A673 (cell line): Measurements from ENCODE around the gene SPATA46. TPM values are rescaled to one million over a fixed set of nuclear protein-coding genes. Genes with fewer than 3 reads are reported as not detected.
"Not testable (repeated sequence)": the region's sequence is repeated elsewhere in the genome, so short reads cannot be mapped to it uniquely, and the experiment has no call there.

Experiments used
- BruUV-seq: library from RNA; stranded (reverse); fragments of 400-500 nt; replicated peaks from 2 replicates; lab custom pipeline; 2021; lab: Mats Ljungman, UMichigan
- CTCF ChIA-PET: fragments of 300-600 bp; sonication (Branson Sonifier 250); formaldehyde crosslinking; loops from one replicate; lab custom pipeline; 2022; ENCODE audit warnings: antibody characterized with exemption; lab: Charles Lee
- POLR2A ChIA-PET: fragments of 300-600 bp; sonication (Branson Sonifier 250); formaldehyde crosslinking; loops from one replicate; lab custom pipeline; 2022; ENCODE audit warnings: antibody characterized with exemption; ENCODE audit not compliant: low non-redundant PET; lab: Charles Lee
- DNase-seq: peaks from one replicate; pipeline ENCODE4 v3.0.0-alpha.2; 2015; ENCODE audit warnings: low spot score
- H3K27ac ChIP-seq: fragments of 200-600 bp; sonication (generic); 2 replicates; pipeline ENCODE4 v1.5.1; 2016; ENCODE audit warnings: mixed run types, low read depth, mild to moderate bottlenecking, mixed read lengths, antibody characterized with exemption, low read length; ENCODE audit not compliant: poor library complexity, severe bottlenecking
- H3K27me3 ChIP-seq: fragments of 200-600 bp; sonication (generic); replicated peaks from 2 replicates; pipeline ENCODE4 v1.6.1; 2017; ENCODE audit warnings: mixed run types, low read depth, mild to moderate bottlenecking, mixed read lengths, antibody characterized with exemption, low read length; ENCODE audit not compliant: insufficient read depth, poor library complexity
- H3K36me3 ChIP-seq: fragments of 200-600 bp; sonication (generic); 2 replicates; pipeline ENCODE4 v1.6.1; 2016; ENCODE audit warnings: mixed run types, mild to moderate bottlenecking, mixed read lengths, antibody characterized with exemption, low read length; ENCODE audit not compliant: insufficient read depth, poor library complexity, severe bottlenecking
- H3K4me1 ChIP-seq: fragments of 200-600 bp; sonication (generic); 2 replicates; pipeline ENCODE4 v1.6.1; 2017; ENCODE audit warnings: mixed run types, mild to moderate bottlenecking, mixed read lengths, antibody characterized with exemption, low read length; ENCODE audit not compliant: insufficient read depth, poor library complexity, severe bottlenecking
- H3K4me3 ChIP-seq: fragments of 200-600 bp; sonication (generic); 2 replicates; pipeline ENCODE4 v1.5.1; 2016; ENCODE audit warnings: low read depth, mixed run types, mild to moderate bottlenecking, mixed read lengths, low read length; ENCODE audit not compliant: poor library complexity, severe bottlenecking
- H3K9me3 ChIP-seq: fragments of 200-600 bp; sonication (generic); 2 replicates; pipeline ENCODE4 v1.6.1; 2016; ENCODE audit warnings: mixed run types, low read depth, mild to moderate bottlenecking, mixed read lengths, antibody characterized with exemption, low read length; ENCODE audit not compliant: poor library complexity, severe bottlenecking
- CTCF ChIP-seq: fragments of 300-800, 200-600 bp; sonication (generic); conservative IDR thresholded peaks from 2 replicates; pipeline ENCODE4 v1.5.1; 2017; ENCODE audit warnings: low read depth, mild to moderate bottlenecking, antibody characterized with exemption, low read length, moderate library complexity, mixed read lengths
- EZH2 ChIP-seq: fragments of 200-600 bp; sonication (generic); IDR thresholded peaks from 2 replicates; pipeline ENCODE4 v1.6.1; 2017; ENCODE audit warnings: borderline replicate concordance, low read depth, mild to moderate bottlenecking, mixed read lengths, antibody characterized with exemption, low read length; ENCODE audit not compliant: poor library complexity, severe bottlenecking
- intact Hi-C: fragments of 100-400 bp; cut with micrococcal nuclease; formaldehyde crosslinking; loops from one replicate; pipeline ENCODE4 v1.10.0; 2022; ENCODE audit not compliant: unreplicated experiment
- total RNA-seq: library from RNA; stranded (reverse); gene quantifications from 2 replicates; pipeline ENCODE4 v1.2.3, GENCODE V29; 2021

SPATA46 gene
- total RNA-seq, 1 experiment from 2014 or later, result not detected

- intact Hi-C loops, result no loop called here
- no peaks in the 10 kb centered on the region for H3K9me3 ChIP-seq
- no peak for TF ChIP-seq EZH2
- peak; percentile 91 for TF ChIP-seq CTCF
- ChIA-PET POLR2A (no interaction called here), CTCF (interaction anchor here (0.5 to 1.0 kb wide), 4 partner anchors 15 to 302 kb away, joined by 3 to 12 read pairs (median 3); no protein-coding TSS in a partner anchor)
- peaks cover 19% of the 10 kb centered on the region for H3K36me3 ChIP-seq
- peaks cover 31% of the 10 kb centered on the region for H3K4me1 ChIP-seq
- H3K4me3 ChIP-seq, result no peak overlapping the region
- no peaks in the 10 kb centered on the region for H3K27me3 ChIP-seq
- no TSS peak for BruUV-seq
- H3K27ac ChIP-seq, result peak overlapping the region; percentile 56
- peak; percentile 86 for DNase-seq
These were observed 18.9 kb downstream of the SPATA46 start for GRCh38 chr1:162357681-162358266.

- ChIA-PET CTCF (no interaction called here), POLR2A (no interaction called here)
- TF ChIP-seq CTCF (no peak), EZH2 (no peak)
- peaks cover 36% of the 10 kb centered on the region for H3K4me1 ChIP-seq
- intact Hi-C loops, result no loop called here
- BruUV-seq, result no TSS peak
- no peak overlapping the region for H3K27ac ChIP-seq
- no peak for DNase-seq
- H3K9me3 ChIP-seq, result no peaks in the 10 kb centered on the region
- H3K4me3 ChIP-seq, result no peak overlapping the region
- H3K36me3 ChIP-seq, result peaks cover 19% of the 10 kb centered on the region
- no peaks in the 10 kb centered on the region for H3K27me3 ChIP-seq
These were observed 23.0 kb downstream of the SPATA46 start for GRCh38 chr1:162353702-162354101.

DNA sequence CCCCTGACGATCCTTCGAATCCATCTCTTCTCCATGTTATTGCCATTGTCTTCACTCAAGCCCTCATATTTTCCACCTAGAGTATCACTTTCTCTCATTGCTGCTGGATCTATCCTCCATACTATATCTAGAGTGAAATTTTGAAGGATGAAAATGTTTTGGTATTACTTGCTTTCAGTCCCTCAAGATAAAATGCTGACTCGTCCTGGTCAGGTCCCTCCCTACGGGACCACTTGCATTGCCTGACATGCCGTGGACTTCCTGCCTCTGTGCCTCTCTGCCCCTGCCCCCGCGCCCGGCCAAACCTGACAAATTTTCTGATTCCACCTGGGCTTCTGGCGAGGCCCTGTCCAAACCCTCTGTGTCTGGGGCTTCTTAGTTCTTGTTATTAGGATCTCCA lies 23.6 kb downstream of the SPATA46 start:
- Histone ChIP-seq H3K27ac (no peak overlapping the region), H3K4me1 (peaks cover 30% of the 10 kb centered on the region), H3K4me3 (no peak overlapping the region), H3K27me3 (no peaks in the 10 kb centered on the region), H3K36me3 (peaks cover 19% of the 10 kb centered on the region), H3K9me3 (no peaks in the 10 kb centered on the region)
- intact Hi-C loops, result no loop called here
- CTCF ChIA-PET, result no interaction called here
- POLR2A ChIA-PET, result no interaction called here
- no TSS peak for BruUV-seq
- DNase-seq, result no peak
- no peak for TF ChIP-seq EZH2
- no peak for TF ChIP-seq CTCF

- H3K4me3 ChIP-seq, H3K9me3 ChIP-seq, H3K27ac ChIP-seq, H3K27me3 ChIP-seq, intact Hi-C loops, POLR2A ChIA-PET, DNase-seq, CTCF ChIA-PET, BruUV-seq: not testable (repeated sequence)
- Histone ChIP-seq H3K4me1 (peaks cover 25% of the 10 kb centered on the region), H3K36me3 (peaks cover 16% of the 10 kb centered on the region)
These were observed 24.8 kb downstream of the SPATA46 start for GRCh38 chr1:162351874-162352273.
